Panc1 (cell line): Measurements from ENCODE around the gene TAS2R13. TPM values are rescaled to one million over a fixed set of nuclear protein-coding genes. Genes with fewer than 3 reads are reported as not detected.

Experiments used
- ATAC-seq: fragments of 200-7000 bp; cut with Tn5 transposase; 2 replicates; pipeline ENCODE4 v1.9.1; 2020; ENCODE audit warnings: mild to moderate bottlenecking, moderate library complexity
- BruUV-seq: library from RNA; stranded (reverse); fragments of 400-500 nt; replicated peaks from 2 replicates; lab custom pipeline; 2021; lab: Mats Ljungman, UMichigan
- CTCF ChIA-PET: fragments of 300-600 bp; sonication (Branson Sonifier 250); formaldehyde crosslinking; loops from one replicate; lab custom pipeline; 2022; ENCODE audit warnings: antibody characterized with exemption; lab: Charles Lee
- POLR2A ChIA-PET: fragments of 300-600 bp; sonication (Branson Sonifier 250); formaldehyde crosslinking; loops from one replicate; lab custom pipeline; 2022; ENCODE audit warnings: antibody characterized with exemption; lab: Charles Lee
- DNase-seq: peaks from one replicate; pipeline ENCODE4 v3.0.0-alpha.2; 2010; ENCODE audit warnings: low read depth, low spot score
- H3K27ac ChIP-seq: 2 replicates; pipeline ENCODE4 v1.5.1; 2011; ENCODE audit warnings: mild to moderate bottlenecking, low read length, inconsistent platforms
- H3K27me3 ChIP-seq: fragments of 200-500 bp; sonication (Bioruptor generic); 2 replicates; pipeline ENCODE4 v1.6.0; 2014; ENCODE audit warnings: low read length, inconsistent platforms; ENCODE audit not compliant: control insufficient read depth, insufficient read depth
- H3K36me3 ChIP-seq: fragments of 200-500 bp; sonication (Bioruptor generic); 2 replicates; pipeline ENCODE4 v1.5.1; 2014; ENCODE audit warnings: inconsistent platforms, mild to moderate bottlenecking, low read length, moderate library complexity; ENCODE audit not compliant: control insufficient read depth, insufficient read depth
- H3K4me1 ChIP-seq: 2 replicates; pipeline ENCODE4 v1.5.1; 2011; ENCODE audit warnings: inconsistent platforms, mild to moderate bottlenecking, low read length, moderate library complexity; ENCODE audit not compliant: control insufficient read depth, insufficient read depth
- H3K4me3 ChIP-seq, 2 experiments: 2 replicates each; pipeline ENCODE4 v1.5.1; 2011 to 2012; ENCODE audit warnings: low read depth in 2 of 2, low read length in 2 of 2, mild to moderate bottlenecking in 2 of 2, inconsistent platforms in 1 of 2, moderate library complexity in 1 of 2
- H3K9me3 ChIP-seq: fragments of 200-500 bp; sonication (Bioruptor generic); 2 replicates; pipeline ENCODE4 v1.5.1; 2014; ENCODE audit warnings: low read depth, mild to moderate bottlenecking, inconsistent platforms, low read length, moderate library complexity; ENCODE audit not compliant: control insufficient read depth, insufficient read depth
- POLR2AphosphoS5 ChIP-seq: IDR thresholded peaks from 2 replicates; pipeline ENCODE4 v1.6.1; 2012; ENCODE audit warnings: mild to moderate bottlenecking, low read depth, low read length, moderate library complexity
- SIN3A ChIP-seq: IDR thresholded peaks from 2 replicates; pipeline ENCODE4 v1.6.1; 2012; ENCODE audit warnings: low read depth, mild to moderate bottlenecking, low read length, moderate library complexity, borderline replicate concordance; ENCODE audit not compliant: insufficient read depth
- TCF7L2 ChIP-seq: IDR thresholded peaks from 2 replicates; pipeline ENCODE4 v1.6.1; 2011; ENCODE audit warnings: mild to moderate bottlenecking, low read depth, low read length, inconsistent platforms
- in situ Hi-C: cut with HindIII; loops from 2 replicates; pipeline ENCODE4 v1.10.0; 2016; ENCODE audit warnings: low sequenced_read_pairs, low pct_unique_long_range_greater_than_20kb
- intact Hi-C: fragments of 100-400 bp; cut with micrococcal nuclease; formaldehyde crosslinking; loops from one replicate; pipeline ENCODE4 v1.10.0; 2022; ENCODE audit not compliant: unreplicated experiment
- total RNA-seq: library from RNA; stranded (reverse); gene quantifications from one replicate; pipeline ENCODE4 v1.2.1, GENCODE V29; 2021; ENCODE audit not compliant: unreplicated experiment
- TF ChIP-seq, protein P1 (sequence below), 2 experiments: IDR thresholded peaks; 2 replicates each; pipeline ENCODE4 v1.6.1; 2011 to 2012; ENCODE audit warnings: low read depth in 2 of 2, control low read depth in 1 of 2, low read length in 1 of 2, mild to moderate bottlenecking in 1 of 2, moderate library complexity in 1 of 2; ENCODE audit not compliant: insufficient read depth in 1 of 2
- TF ChIP-seq, protein P2 (sequence below): fragments of 450-650 bp; IDR thresholded peaks from 2 replicates; pipeline ENCODE4 v1.5.1; 2017; ENCODE audit warnings: mild to moderate bottlenecking

The TAS2R13 gene
- total RNA-seq, 1 experiment from 2014 or later = 0.39 TPM

DNA sequence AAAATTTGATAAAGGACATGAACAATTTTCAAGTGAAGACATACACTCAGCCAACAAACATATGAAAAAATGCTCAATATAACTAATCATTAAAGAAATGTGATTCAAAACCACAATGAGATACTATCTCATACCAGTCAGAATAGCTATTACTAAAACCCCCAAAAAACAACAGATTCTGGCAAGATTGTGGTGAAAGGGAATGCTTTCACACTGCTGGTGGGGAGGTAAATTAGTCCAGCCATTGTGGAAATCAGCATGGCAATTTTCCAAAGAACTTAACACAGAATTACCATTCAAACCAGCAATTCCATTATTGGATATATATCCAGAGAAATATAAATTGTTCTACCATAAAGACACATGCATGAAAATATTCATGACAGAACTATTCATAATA lies 48.4 kb upstream of the TAS2R13 start:
- no peaks in the 10 kb centered on the region for H3K27me3 ChIP-seq
- no peaks in the 10 kb centered on the region for H3K4me1 ChIP-seq
- BruUV-seq = no TSS peak
- ChIA-PET POLR2A (no interaction called here), CTCF (no interaction called here)
- TF ChIP-seq TCF7L2 = no peak
- no peak for TF ChIP-seq SIN3A
- no peak for TF ChIP-seq POLR2AphosphoS5
- TF ChIP-seq, protein P1, sequence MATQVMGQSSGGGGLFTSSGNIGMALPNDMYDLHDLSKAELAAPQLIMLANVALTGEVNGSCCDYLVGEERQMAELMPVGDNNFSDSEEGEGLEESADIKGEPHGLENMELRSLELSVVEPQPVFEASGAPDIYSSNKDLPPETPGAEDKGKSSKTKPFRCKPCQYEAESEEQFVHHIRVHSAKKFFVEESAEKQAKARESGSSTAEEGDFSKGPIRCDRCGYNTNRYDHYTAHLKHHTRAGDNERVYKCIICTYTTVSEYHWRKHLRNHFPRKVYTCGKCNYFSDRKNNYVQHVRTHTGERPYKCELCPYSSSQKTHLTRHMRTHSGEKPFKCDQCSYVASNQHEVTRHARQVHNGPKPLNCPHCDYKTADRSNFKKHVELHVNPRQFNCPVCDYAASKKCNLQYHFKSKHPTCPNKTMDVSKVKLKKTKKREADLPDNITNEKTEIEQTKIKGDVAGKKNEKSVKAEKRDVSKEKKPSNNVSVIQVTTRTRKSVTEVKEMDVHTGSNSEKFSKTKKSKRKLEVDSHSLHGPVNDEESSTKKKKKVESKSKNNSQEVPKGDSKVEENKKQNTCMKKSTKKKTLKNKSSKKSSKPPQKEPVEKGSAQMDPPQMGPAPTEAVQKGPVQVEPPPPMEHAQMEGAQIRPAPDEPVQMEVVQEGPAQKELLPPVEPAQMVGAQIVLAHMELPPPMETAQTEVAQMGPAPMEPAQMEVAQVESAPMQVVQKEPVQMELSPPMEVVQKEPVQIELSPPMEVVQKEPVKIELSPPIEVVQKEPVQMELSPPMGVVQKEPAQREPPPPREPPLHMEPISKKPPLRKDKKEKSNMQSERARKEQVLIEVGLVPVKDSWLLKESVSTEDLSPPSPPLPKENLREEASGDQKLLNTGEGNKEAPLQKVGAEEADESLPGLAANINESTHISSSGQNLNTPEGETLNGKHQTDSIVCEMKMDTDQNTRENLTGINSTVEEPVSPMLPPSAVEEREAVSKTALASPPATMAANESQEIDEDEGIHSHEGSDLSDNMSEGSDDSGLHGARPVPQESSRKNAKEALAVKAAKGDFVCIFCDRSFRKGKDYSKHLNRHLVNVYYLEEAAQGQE (IDR thresholded peaks at IDR 0.05; ENCODE audit: insufficient read depth in 1 of 2, low read depth in 2 of 2, low read length in 1 of 2) = no peak
- TF ChIP-seq, protein P2, sequence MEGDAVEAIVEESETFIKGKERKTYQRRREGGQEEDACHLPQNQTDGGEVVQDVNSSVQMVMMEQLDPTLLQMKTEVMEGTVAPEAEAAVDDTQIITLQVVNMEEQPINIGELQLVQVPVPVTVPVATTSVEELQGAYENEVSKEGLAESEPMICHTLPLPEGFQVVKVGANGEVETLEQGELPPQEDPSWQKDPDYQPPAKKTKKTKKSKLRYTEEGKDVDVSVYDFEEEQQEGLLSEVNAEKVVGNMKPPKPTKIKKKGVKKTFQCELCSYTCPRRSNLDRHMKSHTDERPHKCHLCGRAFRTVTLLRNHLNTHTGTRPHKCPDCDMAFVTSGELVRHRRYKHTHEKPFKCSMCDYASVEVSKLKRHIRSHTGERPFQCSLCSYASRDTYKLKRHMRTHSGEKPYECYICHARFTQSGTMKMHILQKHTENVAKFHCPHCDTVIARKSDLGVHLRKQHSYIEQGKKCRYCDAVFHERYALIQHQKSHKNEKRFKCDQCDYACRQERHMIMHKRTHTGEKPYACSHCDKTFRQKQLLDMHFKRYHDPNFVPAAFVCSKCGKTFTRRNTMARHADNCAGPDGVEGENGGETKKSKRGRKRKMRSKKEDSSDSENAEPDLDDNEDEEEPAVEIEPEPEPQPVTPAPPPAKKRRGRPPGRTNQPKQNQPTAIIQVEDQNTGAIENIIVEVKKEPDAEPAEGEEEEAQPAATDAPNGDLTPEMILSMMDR = no peak
- no peak for ATAC-seq
- no peaks in the 10 kb centered on the region for H3K9me3 ChIP-seq
- no peak overlapping the region for H3K27ac ChIP-seq
- in situ Hi-C loops = no loop called here
- no peak overlapping the region for H3K4me3 ChIP-seq
- intact Hi-C loops = no loop called here
- H3K36me3 ChIP-seq = no peaks in the 10 kb centered on the region
- no peak for DNase-seq

DNA sequence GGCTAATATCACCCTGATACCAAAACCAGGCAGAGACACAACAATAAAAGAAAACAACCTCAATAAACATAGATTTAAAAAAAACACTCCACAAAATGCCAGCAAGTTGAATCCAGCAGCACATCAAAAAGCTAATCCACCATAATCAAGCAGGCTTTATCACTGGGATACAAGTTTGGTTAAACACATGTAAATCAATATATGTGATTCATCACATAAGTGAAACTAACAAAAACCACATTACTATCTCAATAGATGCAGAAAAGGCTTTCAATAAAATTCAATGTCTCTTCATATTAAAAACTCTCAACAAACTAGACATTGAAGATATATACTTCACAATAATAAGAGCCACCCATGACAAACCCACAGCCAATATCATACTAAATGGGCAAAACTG lies 46.7 kb upstream of the TAS2R13 start:
- TF ChIP-seq, protein P1 (IDR thresholded peaks at IDR 0.05; ENCODE audit: insufficient read depth in 1 of 2, low read depth in 2 of 2, low read length in 1 of 2) = no peak
- H3K27me3 ChIP-seq = no peaks in the 10 kb centered on the region
- H3K4me3 ChIP-seq = no peak overlapping the region
- no peak for DNase-seq
- H3K9me3 ChIP-seq = no peaks in the 10 kb centered on the region
- H3K36me3 ChIP-seq = no peaks in the 10 kb centered on the region
- H3K27ac ChIP-seq = no peak overlapping the region
- ATAC-seq = no peak
- ChIA-PET CTCF (no interaction called here), POLR2A (no interaction called here)
- H3K4me1 ChIP-seq = no peaks in the 10 kb centered on the region
- BruUV-seq = no TSS peak
- intact Hi-C loops (no loop called here), in situ Hi-C loops (no loop called here)
